ENCODE data around the gene PDLIM5.

- TF ChIP-seq POLR2AphosphoS5 (IDR thresholded peaks at IDR 0.05; ENCODE audit: insufficient read depth in 1 of 2, low read depth in 1 of 2) (no peak), CTCF (IDR thresholded peaks at IDR 0.05) (no peak), POLR2A (IDR thresholded peaks at IDR 0.05) (no peak)
Observed at GRCh38 chr4:94466923-94467322, 15.2 kb downstream of the PDLIM5 start.

Data from vagina (tissue), 2 donors.